Measurements from ENCODE around the gene TMBIM4.

Gene TMBIM4

DNA sequence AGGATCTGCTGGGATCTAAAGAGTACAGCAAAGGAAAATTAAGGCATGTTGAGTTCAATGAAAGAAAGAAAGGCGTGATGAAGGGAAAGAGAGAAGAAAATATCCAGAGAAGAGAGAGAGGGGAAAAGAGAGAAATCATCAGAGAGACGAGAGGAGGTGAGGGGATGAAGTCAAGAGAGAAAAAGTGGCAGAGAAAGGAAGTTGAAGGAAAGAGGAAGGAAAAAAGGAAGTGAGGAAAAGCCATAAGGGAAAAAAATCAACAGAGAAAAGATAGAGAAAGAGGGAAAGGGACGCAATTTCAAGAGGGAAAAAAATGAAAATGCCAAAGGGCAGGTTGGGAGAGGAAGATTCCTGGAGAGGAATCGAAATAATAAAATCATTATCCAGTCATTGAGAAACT lies 79.6 kb downstream of the TMBIM4 start:
- no peaks in the 10 kb centered on the region for H3K9me3 ChIP-seq (ENCODE audit: control insufficient read depth, insufficient read depth, low read length)
- peaks cover 8% of the 10 kb centered on the region; the same call in 1 of the 2 replicates for H3K4me1 ChIP-seq (ENCODE audit: control insufficient read depth, insufficient read depth, low read length)
- no peak overlapping the region for H3K27ac ChIP-seq (ENCODE audit: low read depth, low read length)
- H3K9ac ChIP-seq (ENCODE audit: low read depth, low read length), result no peak overlapping the region
- H3K4me3 ChIP-seq (ENCODE audit: low read depth, low read length), result no peak overlapping the region
- H3K36me3 ChIP-seq (ENCODE audit: control insufficient read depth, insufficient read depth, low read length), result no peaks in the 10 kb centered on the region
- H3K27me3 ChIP-seq (ENCODE audit: control insufficient read depth, insufficient read depth, low read length), result no peaks in the 10 kb centered on the region

DNA sequence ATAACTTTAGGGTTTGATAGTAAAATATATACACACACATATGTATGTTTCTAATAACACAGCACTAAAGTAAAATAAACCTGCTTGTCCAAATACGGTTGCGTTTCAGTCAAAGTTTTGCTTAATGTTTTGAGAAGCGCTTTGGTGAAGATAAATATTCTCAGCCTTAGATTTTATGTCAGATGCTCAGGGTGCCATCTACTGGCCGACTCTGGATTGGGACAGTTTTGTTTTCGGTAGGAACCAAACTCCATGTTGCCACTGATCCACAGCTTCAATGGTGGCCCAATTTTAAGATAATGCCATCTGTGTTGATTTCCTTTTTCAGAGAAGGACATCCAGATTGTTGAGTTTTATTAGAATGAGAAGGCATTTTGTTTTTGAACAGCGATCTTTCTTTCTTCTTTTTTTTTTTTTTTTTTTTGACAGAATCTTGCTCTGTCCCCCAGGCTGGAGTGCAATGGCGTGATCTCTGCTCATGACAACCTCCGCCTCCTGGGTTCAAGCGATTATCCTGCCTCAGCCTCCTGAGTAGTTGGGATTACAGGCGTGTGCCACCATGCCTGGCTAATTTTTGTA lies 82.3 kb downstream of the TMBIM4 start:
- H3K36me3 ChIP-seq (ENCODE audit: control insufficient read depth, insufficient read depth, low read length), result no peaks in the 10 kb centered on the region
- H3K4me1 ChIP-seq (ENCODE audit: control insufficient read depth, insufficient read depth, low read length), result peaks cover under 1% of the 10 kb centered on the region; the same call in 1 of the 2 replicates
- H3K4me3 ChIP-seq (ENCODE audit: low read depth, low read length), result no peak overlapping the region
- no peaks in the 10 kb centered on the region for H3K27me3 ChIP-seq (ENCODE audit: control insufficient read depth, insufficient read depth, low read length)
- no peak overlapping the region for H3K27ac ChIP-seq (ENCODE audit: low read depth, low read length)
- H3K9me3 ChIP-seq (ENCODE audit: control insufficient read depth, insufficient read depth, low read length), result no peaks in the 10 kb centered on the region
- no peak overlapping the region for H3K9ac ChIP-seq (ENCODE audit: low read depth, low read length)

DNA sequence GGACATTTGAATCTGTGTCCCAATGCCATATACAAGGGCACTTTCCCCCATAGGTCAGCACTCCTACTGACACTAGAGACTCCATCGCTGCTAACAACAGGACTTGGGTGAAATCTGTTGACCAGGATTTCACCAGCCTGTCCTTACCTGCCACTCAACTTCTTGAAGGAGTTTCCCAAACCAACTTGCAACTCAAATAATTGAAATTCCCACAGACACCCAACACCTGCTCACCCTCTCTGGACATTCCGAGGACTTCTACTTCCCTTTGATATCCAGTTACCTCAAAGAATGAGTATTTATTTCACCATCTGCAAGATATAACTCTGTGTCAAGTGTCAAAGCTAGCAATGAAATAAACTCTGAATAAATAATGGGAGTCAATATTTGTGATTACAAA lies 83.8 kb downstream of the TMBIM4 start:
- Histone ChIP-seq H3K27ac (ENCODE audit: low read depth, low read length) (no peak overlapping the region), H3K27me3 (ENCODE audit: control insufficient read depth, insufficient read depth, low read length) (no peaks in the 10 kb centered on the region)

More for the DNA sequence above, 83.8 kb downstream of the TMBIM4 start:
- Histone ChIP-seq H3K36me3 (ENCODE audit: control insufficient read depth, insufficient read depth, low read length) (no peaks in the 10 kb centered on the region), H3K9me3 (ENCODE audit: control insufficient read depth, insufficient read depth, low read length) (no peaks in the 10 kb centered on the region), H3K4me3 (ENCODE audit: low read depth, low read length) (no peak overlapping the region), H3K4me1 (ENCODE audit: control insufficient read depth, insufficient read depth, low read length) (no peaks in the 10 kb centered on the region), H3K9ac (ENCODE audit: low read depth, low read length) (no peak overlapping the region)

Data from HUES48 (cell line).